Stimulated activated CD4-positive, alpha-beta T cell treated with anti-CD3 and anti-CD28 coated beads, Interleukin-4, amount 100 ng/mL, for 4 hours (primary cell): ENCODE results near the gene PALB2.

Experiments used
- DNase-seq, 2 experiments: peaks; one replicate each; pipeline ENCODE4 v3.0.0-alpha.2; 2020

The PALB2 gene

GRCh38 chr16:23640931-23641765 is at the start of gene PALB2, which contains the start of gene DCTN5:
TSS of gene PALB2 (minus strand) at chr16:23641310. CDS start at chr16:23641157, 153 bp downstream.
TSS of gene DCTN5 (plus strand) at chr16:23641466. CDS start at chr16:23641543, 77 bp downstream.
- peak; percentile 81 to 84 for DNase-seq

- no peak for DNase-seq
These were observed 48.5 kb upstream of the PALB2 start for GRCh38 chr16:23689442-23690187.

- no peak for DNase-seq
These were observed 46.1 kb upstream of the PALB2 start for GRCh38 chr16:23687034-23687808.

GRCh38 chr16:23683487-23683886 is 42.4 kb upstream of the PALB2 start:
- DNase-seq: no peak

- no peak for DNase-seq
These were observed 41.1 kb upstream of the PALB2 start for GRCh38 chr16:23682181-23682580.

- no peak for DNase-seq
These were observed 38.9 kb upstream of the PALB2 start for GRCh38 chr16:23679986-23680336.

GRCh38 chr16:23679274-23679985 is 38.3 kb upstream of the PALB2 start:
- DNase-seq: no peak

- peak; percentile 60 to 73 for DNase-seq
These were observed 37.5 kb upstream of the PALB2 start, which contains the start of gene PLK1 for GRCh38 chr16:23678430-23679273. TSS of gene PLK1 (plus strand) at chr16:23678889. CDS start at chr16:23678933, 44 bp downstream.

GRCh38 chr16:23676924-23677480 is 35.9 kb upstream of the PALB2 start:
- DNase-seq: no peak

GRCh38 chr16:23673971-23674614 is 33.0 kb upstream of the PALB2 start:
- no peak for DNase-seq

- DNase-seq: no peak
These were observed 29.1 kb upstream of the PALB2 start for GRCh38 chr16:23670137-23670776.

GRCh38 chr16:23668873-23669272 is 27.8 kb upstream of the PALB2 start:
- no peak for DNase-seq

- no peak for DNase-seq
These were observed 27.1 kb upstream of the PALB2 start for GRCh38 chr16:23668225-23668624.

GRCh38 chr16:23667355-23667659 is 26.2 kb upstream of the PALB2 start:
- DNase-seq: no peak

GRCh38 chr16:23666571-23667354 is 25.7 kb upstream of the PALB2 start:
- no peak for DNase-seq

- no peak for DNase-seq
These were observed 22.8 kb upstream of the PALB2 start for GRCh38 chr16:23663918-23664317.

- DNase-seq: no peak
These were observed 10.9 kb upstream of the PALB2 start for GRCh38 chr16:23651943-23652468.

- DNase-seq: no peak
These were observed 9.7 kb upstream of the PALB2 start for GRCh38 chr16:23650674-23651416.
